ENCODE data around the gene LTBR.

LTBR gene

DNA sequence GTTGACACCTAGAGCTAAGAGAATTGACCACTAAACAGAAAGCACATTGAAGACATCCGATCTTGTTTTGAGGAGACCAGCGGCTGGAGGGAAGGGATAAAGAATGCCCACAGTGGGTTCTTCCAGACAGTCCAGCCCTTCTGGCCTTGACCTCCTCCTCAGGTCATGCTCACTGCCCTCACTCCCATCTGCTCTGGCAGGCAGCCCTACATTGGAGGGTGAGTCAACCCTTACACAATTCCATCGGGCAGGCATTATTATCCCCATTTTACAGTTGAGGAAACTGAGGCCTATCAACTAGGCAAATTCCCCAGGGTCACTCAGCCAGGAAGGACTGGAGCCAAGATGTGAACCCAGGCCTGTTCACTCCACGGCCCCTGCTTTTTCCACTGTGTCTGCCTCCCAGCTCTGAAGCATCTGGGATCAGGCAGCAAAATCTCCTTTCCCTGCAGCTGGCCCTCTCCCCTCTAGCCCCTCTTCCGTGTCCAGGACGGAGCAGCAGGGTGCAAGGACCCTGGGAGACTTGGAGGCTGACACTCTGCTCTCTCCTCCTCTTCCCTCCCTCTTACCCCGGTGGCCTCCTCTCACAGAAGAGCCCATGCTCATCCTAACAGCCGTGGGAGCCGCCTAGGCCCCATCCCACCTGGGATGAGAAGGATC lies 13.9 kb upstream of the LTBR start:
- no peak for DNase-seq

DNA sequence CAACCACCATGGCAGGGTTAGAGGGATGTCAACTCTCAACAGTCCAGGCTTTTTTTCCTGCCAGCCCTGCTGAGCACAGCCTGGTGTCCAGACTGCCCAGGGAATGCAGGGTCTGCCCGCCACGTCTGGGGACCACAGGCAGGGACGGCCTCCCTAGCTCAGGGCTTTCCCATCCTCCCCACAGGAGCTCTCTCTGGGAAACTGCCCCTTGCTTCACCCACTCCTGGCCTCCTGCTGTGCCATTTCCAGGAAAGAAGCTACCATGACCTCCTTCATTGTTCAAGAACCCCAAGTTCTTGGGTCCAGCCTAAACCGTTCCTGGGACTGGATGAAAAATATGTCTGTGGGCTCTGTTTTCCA lies 13.4 kb upstream of the LTBR start:
- no peak for DNase-seq

DNA sequence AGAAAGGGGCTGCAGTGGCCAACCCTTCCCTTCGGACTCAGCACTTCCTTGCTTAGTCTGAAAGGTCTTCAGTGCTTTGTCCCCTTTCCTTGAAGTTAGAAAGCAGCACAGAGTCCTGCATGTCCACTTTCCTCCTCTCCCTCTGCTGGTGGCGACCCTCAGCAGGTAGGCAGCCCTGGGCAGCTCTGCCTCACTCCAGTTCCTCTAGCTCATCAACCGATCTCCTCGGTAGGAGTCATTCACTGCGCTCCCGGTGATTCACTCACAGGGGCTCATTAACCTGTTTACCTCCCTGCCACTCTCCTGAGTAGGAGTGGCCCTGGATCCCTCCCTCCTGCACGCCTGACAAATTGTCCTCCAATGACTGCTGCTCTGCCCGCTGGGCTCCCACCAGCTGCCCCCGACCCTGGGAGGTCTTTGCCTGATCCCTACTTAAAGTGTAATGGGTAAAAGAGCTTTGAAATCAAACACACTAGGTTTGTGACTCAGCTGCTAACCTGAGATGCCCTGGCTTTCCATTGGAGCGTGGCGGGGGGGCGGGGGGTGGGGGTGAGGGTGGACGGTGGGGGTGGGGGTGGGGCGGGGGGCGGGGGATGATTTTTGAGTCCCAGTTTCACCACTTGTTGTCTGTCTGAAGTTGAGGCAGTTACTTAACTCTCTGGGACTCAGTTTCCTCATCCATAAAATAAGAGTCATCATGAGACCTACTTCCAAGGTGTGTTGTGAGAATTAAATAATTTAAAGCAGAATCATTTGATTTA lies 12.8 kb upstream of the LTBR start:
- peak; percentile 48 for DNase-seq

DNA sequence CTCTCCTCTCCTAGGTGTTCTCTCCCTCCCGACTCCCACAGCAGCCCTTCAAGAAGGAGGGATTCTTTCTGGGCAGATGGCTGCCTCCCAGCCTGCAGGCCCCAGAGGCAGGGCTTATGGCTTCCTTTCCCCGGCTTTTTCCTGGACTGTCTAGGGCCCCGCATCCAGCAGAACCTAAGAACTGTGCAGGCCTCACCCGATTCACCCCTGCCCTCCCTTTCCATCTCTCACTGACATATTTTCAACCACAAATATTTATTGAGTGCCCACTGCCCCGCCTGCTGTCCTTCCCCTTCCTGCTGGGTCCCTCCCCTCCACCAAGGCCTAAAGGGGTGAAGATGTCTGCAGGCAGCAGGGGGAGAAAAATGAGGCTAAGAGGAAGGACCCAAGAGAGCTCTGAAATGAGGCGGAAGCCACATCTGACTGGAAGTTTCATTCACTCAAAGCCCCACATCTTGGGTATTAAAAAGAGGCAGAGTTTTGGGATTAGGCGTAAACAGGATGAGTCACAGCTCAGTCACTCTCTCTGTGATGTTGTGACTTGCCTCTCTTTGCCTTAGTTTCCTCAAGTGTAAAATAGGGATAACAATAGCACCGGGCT lies 11.5 kb upstream of the LTBR start:
- DNase-seq = peak; percentile 43

DNA sequence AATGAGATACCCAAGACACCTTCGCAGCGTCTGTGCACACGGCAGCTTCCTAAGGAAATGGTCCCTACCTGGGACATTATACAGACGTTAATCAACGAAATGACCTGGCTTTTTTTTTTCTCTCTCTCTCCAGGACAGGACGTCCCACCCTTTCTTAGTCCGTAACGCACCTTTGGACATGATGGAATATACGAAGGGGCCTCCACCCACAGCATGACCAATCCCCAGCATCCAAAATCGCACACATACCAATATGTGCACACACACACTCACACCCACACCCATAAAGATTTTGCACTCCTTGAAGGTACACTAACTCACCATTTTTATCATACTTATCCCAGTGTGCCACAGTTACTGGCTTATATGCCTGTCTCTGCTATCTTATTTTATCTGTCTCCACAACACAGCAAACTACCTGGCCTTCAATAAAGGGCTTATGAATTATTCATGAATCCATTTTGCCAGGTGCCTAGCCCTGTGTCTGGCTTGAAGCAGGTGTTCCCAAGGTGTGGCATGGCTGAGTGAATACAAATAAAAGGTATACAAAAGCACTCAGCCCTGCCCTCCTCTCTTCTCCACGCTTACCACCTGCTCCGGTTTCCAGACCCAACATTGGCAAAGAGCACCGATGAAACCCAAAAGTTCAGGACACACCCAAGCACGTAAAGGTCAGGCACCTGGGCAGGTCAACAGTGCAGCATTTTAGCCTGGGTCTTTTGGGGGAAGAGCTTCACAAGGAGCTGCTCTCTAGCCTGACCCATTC lies 10.8 kb upstream of the LTBR start:
- no peak for DNase-seq

DNA sequence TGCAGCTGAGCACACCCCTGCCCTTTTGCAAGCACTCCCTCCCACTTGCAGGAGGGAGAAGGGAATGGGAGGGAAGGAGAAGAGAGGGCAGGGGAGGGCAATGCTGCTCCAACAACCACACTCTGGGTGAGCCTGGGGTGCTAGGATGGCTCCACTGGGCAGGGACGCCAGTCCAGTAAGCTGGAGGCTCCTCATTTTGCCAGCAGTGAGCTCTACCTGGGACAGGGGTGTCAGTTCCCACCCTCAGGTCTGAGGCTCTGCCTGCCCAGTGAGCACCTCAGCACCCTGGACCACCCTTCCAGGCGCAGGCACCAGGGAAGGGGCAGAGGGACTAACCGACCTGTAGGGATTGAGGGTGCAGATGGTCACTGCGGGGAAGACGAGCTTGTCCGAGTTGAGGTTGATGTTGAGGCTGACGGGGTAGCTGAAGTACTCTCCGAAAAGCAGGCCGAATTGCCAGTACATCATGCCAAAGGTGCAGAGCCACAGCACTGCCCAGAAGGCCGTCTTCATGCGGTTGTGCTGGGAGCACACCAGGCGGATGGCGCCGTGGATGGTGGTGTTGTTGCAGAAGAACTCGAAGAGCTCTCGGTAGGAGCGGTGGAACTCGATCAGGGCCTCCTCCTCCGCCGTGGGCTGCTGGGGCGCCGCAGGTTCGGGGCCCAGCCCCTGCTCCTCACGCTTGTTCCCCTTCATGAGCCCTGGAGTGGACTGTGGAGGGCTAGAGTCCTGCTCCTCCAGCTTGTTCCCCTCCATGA lies 9.8 kb upstream of the LTBR start:
- no peak for DNase-seq

DNA sequence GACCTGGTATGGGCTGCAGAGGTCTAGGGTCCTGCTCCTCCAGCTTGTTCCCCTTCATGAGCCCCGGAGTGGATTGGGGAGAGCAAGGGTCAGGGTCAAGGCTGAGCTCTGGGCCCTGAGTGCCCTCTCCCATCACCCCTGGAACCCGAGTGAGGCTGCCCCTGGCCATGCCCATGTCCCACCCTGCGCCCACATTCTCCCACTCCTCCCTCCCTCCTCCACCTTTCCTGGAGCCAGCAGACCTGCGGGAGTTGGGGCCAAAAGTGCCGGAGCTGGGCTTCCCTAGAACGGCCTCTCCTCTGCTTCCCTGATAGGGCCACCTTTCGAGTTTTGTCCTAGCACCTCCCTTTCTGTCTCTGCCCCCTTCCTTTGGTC lies 9.2 kb upstream of the LTBR start:
- no peak for DNase-seq

DNA sequence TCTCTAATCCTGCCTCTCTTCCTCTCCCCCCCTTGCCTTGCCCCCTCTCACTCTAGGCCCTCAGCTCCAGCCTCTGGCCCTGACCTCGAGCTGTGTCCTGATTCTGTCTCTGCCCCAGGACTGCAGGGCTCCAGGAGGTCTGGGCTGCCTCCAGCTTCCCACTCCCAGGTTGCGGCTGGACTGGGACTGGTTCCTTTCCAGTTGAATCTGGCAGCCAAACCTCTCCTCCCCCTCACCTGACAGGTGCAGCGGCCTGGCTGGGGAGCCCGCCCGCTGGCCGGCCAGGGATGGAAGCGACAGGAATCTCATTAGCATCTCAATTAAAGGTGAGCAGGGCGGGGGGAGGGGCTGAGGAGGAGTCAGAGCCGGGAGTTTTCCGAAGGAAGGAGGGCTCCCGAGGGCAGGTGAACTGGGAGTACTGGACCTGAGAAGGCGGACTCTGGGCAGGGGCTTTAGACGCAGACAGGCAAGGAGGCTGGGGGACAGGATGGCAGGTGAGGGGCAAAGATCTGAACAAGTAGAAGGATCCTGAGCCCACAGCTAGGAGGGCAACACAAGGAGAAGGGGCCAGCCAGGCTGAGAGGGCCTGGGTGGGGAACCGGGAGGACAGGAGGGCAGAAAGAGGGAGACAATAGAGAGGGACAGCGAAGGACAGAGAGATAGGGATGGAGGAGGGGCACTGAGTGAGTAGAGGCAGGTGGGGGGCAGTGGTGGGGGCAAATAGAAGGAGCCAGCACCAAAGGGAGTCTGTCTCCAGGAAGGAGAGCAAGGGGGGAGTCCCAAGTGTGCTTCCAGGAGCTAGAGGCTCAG lies 8.5 kb upstream of the LTBR start, which contains the start of gene SCNN1A:
Gene SCNN1A, minus strand, starts transcription at position 295 of the 810 bp plus-strand sequence. CDS start 780 bp downstream, outside the sequence.
- no peak for DNase-seq

DNA sequence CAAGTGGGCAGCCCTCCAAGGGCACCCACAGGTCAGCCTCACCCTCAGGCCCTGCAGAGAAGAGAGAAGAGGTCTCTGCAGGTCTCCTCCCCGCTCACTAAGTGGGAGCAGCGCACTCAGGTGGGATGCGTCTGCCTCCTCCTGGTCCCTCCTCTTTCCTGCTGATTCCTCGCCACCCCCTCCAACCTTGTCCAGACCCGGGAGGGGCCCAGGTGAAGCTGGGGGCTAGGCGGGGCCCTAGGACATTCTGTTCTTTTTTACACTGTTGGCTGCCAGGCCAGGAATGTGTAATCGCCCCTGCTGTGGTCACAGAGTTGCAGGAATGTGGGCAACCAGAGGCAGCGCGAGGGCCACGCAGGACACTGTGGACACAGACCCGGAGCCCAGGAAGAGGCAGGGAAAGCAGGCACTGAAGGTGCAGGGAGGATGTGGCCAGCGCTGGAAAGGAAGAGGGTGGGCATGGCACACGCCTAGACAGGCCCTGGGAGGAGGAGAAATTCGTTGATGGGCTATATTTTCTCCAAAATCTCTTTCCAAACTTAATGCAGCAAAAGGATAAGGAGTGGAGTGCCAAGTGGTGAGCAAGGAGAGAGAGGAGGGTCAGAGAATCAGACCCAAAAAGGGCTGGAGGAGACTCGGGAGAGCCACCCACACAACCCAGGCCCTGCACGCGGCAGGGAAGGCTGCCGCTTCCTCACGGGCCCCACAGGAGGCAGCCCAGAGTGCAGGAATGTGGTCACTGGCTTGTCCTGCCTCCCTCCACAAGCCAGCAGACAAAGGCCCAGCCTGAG lies 7.7 kb upstream of the LTBR start:
- DNase-seq = peak; percentile 72

DNA sequence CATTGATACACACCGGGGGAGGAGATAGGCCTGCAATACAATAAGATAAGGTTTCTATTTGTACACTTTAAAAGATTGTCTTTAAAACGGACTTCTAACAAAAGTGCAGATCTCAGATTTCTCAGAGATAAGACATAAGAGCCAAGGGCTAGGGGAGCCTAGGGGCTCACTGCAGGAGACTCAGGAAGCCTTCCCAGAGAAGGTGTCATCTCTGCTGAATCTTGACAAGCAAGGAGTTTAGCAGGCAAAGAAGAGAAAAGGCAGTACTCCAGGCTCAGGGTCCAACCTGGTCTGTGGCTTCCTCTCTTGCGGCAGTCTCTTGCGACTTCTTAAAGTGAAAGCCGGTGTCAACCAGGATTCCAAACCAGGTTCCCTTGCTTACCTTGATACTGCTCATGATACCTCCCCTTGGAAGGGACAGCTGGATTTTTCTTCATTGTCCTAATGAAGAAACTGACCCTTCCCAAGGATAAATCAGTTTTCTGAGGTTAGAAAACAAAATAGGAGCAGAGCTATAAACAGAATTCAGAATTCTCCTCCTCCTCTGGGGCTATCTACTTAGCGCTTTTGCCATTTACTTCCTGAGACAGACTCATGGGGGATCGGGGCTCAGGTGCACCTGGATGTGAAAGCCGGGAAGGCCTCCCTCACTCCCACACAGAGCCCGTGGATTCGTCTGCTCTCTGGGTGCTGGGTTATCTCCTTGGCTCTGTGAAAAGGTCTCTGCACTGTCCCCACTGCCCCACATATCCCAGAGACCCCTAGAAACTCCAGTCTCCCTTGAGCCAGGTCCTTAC lies 6.9 kb upstream of the LTBR start:
- no peak for DNase-seq

DNA sequence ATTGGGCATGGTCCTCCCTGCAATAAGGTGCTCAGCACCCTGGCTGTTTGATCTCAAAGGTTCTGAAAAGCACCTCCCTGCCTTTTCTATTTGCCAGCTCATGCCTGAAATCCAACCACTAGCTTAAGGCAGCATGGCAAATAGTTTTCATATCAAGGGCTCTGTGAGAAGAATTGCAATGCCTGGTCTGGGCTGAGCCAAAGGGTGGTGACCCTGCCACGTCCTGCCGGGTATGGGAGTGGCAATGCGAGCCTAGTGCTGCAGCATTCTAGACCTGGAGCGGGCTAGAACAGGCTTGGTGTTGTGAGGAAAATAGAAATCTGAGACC lies 6.3 kb upstream of the LTBR start:
- DNase-seq = no peak

DNA sequence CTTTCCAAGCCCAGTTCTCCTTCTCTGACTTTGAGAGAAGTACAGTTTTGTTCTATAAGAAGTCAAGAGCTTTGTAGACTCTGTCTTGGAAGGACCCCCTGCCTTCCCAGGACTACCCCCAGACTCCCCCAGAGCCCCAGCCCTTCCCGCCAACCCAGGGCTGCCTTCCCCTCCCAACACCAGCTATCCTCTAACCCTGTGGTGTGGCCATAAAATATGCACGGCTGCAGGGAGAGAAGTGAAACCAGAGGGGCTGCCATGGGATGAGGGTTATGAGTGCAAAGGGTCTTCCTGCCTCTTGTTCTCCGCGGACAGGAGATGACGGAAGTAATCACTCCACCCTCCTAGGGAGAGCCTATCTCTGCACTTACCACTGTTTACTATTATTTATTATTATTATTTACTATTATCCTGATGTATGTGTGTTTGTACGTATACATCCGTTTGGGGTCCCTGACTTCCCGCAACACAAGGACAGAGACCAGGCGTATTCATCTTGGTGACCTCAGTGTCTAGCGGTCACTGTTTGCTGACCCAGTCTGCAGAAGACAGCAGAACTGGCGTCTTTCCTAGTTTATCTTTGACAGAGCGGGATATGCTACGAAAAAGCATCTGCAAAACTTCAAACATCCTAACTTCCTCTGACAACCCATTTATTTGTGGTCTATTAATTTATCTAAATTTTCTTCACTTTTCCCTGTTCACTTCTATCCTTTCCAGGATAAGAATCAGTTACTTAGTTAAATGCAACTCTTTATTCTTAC lies 5.1 kb upstream of the LTBR start:
- no peak for DNase-seq

DNA sequence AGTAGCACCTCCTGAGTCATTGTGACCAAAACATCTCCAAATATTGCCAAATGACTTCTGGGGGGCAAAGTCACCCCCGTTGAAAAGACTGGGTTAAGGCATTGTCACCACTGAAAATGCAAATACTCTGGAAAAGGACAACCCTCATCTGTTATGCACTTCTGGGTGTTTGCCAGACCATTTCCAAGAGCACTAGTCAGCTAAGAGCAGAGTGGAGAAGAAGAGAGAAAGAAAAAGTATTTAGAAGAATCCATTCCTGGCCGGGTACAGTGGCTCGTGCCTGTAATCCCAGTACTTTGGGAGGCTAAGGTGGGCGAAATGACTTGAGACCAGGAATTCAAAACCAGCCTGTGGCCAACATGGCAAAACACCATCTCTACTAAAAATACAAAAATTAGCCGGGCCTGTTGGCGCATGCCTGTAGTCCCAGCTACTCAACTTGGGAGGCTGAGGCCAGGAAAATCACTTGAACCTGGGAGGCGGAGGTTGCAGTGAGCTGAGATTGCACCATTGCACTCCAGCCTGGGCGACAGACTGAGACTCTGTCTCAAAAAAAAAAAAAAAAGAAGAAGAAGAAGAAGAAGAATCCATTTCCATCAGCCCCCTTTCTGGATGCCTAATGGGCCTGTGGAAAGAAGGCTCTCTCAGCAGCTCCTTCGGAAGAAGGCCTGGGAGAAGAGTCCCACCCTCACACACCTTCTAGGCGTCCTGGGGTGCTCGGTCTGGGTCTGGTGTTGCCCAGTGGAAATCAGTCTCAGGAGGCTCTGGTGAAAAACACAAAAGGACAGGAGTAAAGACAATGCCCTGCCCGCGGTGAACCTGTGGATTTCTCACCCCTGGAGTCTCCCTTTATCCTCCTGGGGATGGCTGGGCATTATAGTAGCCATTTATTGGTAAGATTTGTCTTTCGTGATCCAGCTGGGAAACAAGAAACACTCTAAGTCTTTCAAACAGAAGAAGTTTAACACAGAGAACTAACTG lies 3.5 kb upstream of the LTBR start:
- DNase-seq = no peak

DNA sequence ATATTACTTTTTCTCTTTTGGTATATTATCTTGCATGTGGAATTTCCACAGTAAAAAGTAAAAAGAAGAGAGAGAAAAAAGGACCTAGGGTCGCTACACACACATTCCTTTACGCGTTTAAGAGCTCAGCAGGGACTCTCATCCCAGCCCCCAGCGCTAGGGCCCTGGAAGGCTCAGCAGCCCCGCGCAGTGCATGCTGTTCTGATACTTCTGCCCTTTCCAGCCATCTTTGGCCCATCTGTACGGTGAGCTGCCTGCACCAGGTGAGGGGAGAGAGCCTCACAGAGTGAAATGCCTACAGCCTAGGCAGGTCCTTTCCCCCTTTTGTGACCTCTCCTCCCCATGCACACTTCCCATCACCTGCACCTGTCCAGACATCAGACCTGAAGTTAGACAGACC lies 1.6 kb upstream of the LTBR start:
- DNase-seq = no peak

DNA sequence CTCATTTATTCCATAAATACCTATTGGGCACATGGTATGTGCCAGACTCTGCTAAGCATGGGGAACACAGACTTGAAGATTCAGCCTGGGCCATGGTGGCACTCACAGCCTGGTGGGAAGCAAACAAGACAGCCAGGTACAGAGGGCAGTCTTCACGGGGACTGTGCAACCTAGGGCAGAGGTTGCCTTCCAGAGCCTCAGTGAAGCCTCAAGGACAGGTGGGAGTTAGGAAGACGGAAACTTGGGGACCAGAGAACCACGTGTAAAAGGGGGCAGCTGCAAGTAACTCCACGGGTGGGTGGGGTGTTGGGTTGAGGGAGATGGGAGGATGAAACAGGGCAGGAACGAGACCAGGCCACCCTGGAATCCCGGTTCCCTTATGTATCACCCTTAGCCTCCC lies 980 bp upstream of the LTBR start:
- DNase-seq = no peak

DNA sequence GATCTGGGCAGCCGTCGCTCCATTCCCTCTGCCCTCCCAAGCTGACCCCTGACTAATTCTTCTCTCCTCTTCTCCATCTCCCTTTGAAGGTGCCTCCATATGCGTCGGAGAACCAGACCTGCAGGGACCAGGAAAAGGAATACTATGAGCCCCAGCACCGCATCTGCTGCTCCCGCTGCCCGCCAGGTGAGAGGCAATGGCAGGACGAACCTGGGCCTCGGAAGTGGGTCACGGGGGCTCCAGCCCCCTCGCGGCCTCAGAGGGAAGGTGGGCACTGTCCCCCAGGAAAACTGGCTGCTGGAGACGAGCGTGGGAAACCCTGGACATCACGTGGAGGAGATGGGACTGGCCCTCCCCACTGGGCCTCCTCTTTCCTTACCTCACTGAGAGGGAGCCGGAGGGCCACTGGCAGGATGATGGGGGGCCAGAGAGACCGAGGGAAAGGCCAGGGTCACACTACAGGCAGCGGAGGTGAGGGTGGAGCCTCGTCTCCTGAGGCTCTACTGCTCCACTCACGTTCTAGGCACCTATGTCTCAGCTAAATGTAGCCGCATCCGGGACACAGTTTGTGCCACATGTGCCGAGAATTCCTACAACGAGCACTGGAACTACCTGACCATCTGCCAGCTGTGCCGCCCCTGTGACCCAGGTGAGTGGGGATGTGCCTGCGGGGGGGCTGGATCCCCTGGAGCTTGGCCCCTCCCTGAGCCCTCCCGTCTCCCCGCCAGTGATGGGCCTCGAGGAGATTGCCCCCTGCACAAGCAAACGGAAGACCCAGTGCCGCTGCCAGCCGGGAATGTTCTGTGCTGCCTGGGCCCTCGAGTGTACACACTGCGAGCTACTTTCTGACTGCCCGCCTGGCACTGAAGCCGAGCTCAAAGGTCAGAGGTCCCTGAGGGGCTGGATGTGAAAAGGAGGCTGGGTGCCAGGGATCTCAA lies 806 bp downstream of the LTBR start:
- no peak for DNase-seq

DNA sequence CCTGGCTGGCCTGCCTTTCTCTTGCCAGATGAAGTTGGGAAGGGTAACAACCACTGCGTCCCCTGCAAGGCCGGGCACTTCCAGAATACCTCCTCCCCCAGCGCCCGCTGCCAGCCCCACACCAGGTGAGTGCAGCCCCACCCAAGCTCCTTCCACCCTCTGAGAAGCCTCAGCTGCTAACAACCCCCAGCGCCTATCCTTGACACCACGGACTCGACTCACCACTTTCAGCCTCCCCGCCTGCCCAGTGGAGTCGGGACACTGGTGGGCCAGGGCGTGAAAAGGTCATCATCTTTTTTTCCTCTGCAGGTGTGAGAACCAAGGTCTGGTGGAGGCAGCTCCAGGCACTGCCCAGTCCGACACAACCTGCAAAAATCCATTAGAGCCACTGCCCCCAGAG lies 2.1 kb downstream of the LTBR start:
- no peak for DNase-seq
